ENCODE measurements around the gene TNK2. TPM values are rescaled to one million over a fixed set of nuclear protein-coding genes. Genes with fewer than 3 reads are reported as not detected.

The TNK2 gene
- 9.9 and 12.0 TPM in 2 replicates for total RNA-seq

DNA sequence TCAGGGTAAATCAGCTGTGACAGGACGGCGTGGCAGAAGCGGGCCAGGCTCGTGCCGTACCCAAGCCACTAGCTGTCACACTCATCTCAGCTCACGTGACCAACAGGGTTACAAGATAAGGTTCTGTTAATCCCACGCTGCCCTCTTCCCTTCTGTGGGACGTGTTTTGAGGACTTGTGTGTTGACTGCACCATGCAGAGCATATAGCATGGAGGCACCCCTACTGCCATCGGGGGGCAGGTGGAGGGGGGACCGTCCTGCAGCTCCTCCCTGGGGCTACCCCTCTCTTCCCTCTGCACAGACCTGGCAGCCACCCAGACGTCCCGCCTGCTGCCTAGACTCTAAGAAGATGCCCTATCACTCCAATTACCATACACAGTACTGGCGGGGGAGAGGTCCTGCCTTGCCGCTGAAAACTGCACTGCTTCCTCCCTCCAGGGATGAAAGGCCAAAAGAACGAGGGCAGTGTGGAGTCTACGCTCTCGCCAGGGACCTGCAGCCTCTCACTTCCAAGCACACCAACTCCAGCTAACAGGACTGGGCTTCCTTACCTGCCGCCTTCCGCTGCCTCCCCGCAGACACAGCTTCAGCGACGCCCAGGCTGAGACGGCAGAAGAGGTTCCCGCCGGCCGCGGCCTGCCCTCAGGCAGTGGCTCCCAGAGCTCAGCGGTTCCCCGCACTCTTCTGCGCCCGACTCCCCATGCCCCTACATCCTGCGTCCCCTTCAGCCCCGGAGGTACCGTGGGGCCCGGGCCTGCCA lies at the start of gene TNK2:
TSS of gene TNK2 (minus strand) at position 618 of the 760 bp plus-strand sequence. CDS start 19,963 bp downstream, outside the sequence.

Other genes starting within 250 kb of the TNK2 start
- gene MUC20, start 187.6 kb downstream of the TNK2 start, total RNA-seq = 0.12 and 0.22 TPM in 2 replicates
- gene MUC4, start 96.6 kb downstream of the TNK2 start, total RNA-seq = under 0.01 TPM in 1 of 2 replicates, not detected in the other
- 301 and 315 TPM in 2 replicates for gene TFRC, start 173.5 kb upstream of the TNK2 start, total RNA-seq

Measured in uterine smooth muscle cell (primary cell).